GM23338 (cell line): ENCODE measurements around the gene KBTBD8.

ENCODE experiments used
- CREB1 ChIP-seq: fragments of 250-450 bp; sonication (Bioruptor Pico); IDR thresholded peaks from 2 replicates; pipeline ENCODE4 v1.5.0; 2020; ENCODE audit warnings: low read depth, mild to moderate bottlenecking, moderate library complexity
- EZH2 ChIP-seq: fragments of 200-600 bp; sonication (generic); IDR thresholded peaks from one replicate; pipeline ENCODE4 v1.8.0; 2017; ENCODE audit warnings: antibody characterized with exemption, mild to moderate bottlenecking, low read depth; ENCODE audit not compliant: unreplicated experiment
- EZH2phosphoT487 ChIP-seq: fragments of 200-600 bp; sonication (generic); IDR thresholded peaks from one replicate; pipeline ENCODE4 v1.8.1; 2018; ENCODE audit warnings: antibody characterized with exemption; ENCODE audit not compliant: unreplicated experiment
- NANOG ChIP-seq: IDR thresholded peaks from 2 replicates; pipeline ENCODE4 v1.6.1; 2016; ENCODE audit warnings: antibody characterized with exemption, borderline replicate concordance
- POLR2AphosphoS5 ChIP-seq: IDR thresholded peaks from 2 replicates; pipeline ENCODE4 v1.6.1; 2016; ENCODE audit warnings: antibody characterized with exemption, low read depth
- REST ChIP-seq: IDR thresholded peaks from one replicate; pipeline ENCODE4 v1.6.1; 2018; ENCODE audit warnings: antibody characterized with exemption; ENCODE audit not compliant: unreplicated experiment
- ZNF114 ChIP-seq: fragments of 250-450 bp; sonication (Bioruptor Pico); IDR thresholded peaks from 2 replicates; pipeline ENCODE4 v1.5.0; 2020; ENCODE audit warnings: mild to moderate bottlenecking, moderate library complexity
- TF ChIP-seq, protein P1 (sequence below), 2 experiments: fragments of 200-600 bp in 1 of 2; sonication (generic) in 1 of 2; conservative IDR thresholded peaks; 2 replicates each; pipeline versions ENCODE4 v1.5.1 to v1.6.1; 2016 to 2017; ENCODE audit warnings: antibody characterized with exemption in 2 of 2, low read depth in 2 of 2, mild to moderate bottlenecking in 2 of 2, moderate library complexity in 1 of 2
- TF ChIP-seq, protein P2 (sequence below): IDR thresholded peaks from 2 replicates; pipeline ENCODE4 v1.6.1; 2016; ENCODE audit warnings: antibody characterized with exemption

GRCh38 chr3:66971245-66971644, 26.9 kb upstream of the KBTBD8 start:
- TF ChIP-seq POLR2AphosphoS5 (no peak), REST (no peak), CREB1 (no peak), EZH2 (no peak), EZH2phosphoT487 (no peak), ZNF114 (CRISPR knock-in tag) (no peak), NANOG (no peak)
- TF ChIP-seq, protein P1, sequence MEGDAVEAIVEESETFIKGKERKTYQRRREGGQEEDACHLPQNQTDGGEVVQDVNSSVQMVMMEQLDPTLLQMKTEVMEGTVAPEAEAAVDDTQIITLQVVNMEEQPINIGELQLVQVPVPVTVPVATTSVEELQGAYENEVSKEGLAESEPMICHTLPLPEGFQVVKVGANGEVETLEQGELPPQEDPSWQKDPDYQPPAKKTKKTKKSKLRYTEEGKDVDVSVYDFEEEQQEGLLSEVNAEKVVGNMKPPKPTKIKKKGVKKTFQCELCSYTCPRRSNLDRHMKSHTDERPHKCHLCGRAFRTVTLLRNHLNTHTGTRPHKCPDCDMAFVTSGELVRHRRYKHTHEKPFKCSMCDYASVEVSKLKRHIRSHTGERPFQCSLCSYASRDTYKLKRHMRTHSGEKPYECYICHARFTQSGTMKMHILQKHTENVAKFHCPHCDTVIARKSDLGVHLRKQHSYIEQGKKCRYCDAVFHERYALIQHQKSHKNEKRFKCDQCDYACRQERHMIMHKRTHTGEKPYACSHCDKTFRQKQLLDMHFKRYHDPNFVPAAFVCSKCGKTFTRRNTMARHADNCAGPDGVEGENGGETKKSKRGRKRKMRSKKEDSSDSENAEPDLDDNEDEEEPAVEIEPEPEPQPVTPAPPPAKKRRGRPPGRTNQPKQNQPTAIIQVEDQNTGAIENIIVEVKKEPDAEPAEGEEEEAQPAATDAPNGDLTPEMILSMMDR (conservative IDR thresholded peaks at IDR 0.05; ENCODE audit: low read depth in 2 of 2): no peak
- TF ChIP-seq, protein P2, sequence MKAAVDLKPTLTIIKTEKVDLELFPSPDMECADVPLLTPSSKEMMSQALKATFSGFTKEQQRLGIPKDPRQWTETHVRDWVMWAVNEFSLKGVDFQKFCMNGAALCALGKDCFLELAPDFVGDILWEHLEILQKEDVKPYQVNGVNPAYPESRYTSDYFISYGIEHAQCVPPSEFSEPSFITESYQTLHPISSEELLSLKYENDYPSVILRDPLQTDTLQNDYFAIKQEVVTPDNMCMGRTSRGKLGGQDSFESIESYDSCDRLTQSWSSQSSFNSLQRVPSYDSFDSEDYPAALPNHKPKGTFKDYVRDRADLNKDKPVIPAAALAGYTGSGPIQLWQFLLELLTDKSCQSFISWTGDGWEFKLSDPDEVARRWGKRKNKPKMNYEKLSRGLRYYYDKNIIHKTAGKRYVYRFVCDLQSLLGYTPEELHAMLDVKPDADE: no peak
